ENCODE results near the gene CEP83. TPM values are rescaled to one million over a fixed set of nuclear protein-coding genes. Genes with fewer than 3 reads are reported as not detected.

CEP83 gene
- polyA plus RNA-seq, 3 donors: 25.7 to 40.3 (median 34.9) TPM

GRCh38 chr12:94309373-94309772, 150.3 kb downstream of the CEP83 start:
- DNase-seq: no peak

GRCh38 chr12:94308612-94309011, 151.1 kb downstream of the CEP83 start:
- no peak for DNase-seq

- DNase-seq: no peak
Observed at GRCh38 chr12:94305130-94305957, 154.3 kb downstream of the CEP83 start.

- DNase-seq: no peak
Observed at GRCh38 chr12:94304566-94305061, 155.1 kb downstream of the CEP83 start.

- DNase-seq: no peak
Observed at GRCh38 chr12:94304012-94304411, 155.7 kb downstream of the CEP83 start.

- no peak for DNase-seq
Observed at GRCh38 chr12:94299846-94300245, 159.8 kb downstream of the CEP83 start.

- no peak for DNase-seq
Observed at GRCh38 chr12:94297876-94298505, 161.7 kb downstream of the CEP83 start.

- DNase-seq: no peak
Observed at GRCh38 chr12:94297096-94297699, 162.5 kb downstream of the CEP83 start.

GRCh38 chr12:94290353-94290752, 169.3 kb downstream of the CEP83 start:
- DNase-seq: no peak

GRCh38 chr12:94289461-94290312, 170.0 kb downstream of the CEP83 start:
- DNase-seq: peak; percentile 26

- DNase-seq: no peak
Observed at GRCh38 chr12:94287245-94287628, 172.4 kb downstream of the CEP83 start.

GRCh38 chr12:94286583-94287244, 173.0 kb downstream of the CEP83 start:
- DNase-seq: no peak

- DNase-seq: no peak
Observed at GRCh38 chr12:94285943-94286582, 173.6 kb downstream of the CEP83 start.

- DNase-seq: no peak
Observed at GRCh38 chr12:94284859-94285258, 174.8 kb downstream of the CEP83 start.

- no peak for DNase-seq
Observed at GRCh38 chr12:94284046-94284445, 175.6 kb downstream of the CEP83 start.

GRCh38 chr12:94282675-94283074, 177.0 kb downstream of the CEP83 start:
- no peak for DNase-seq

GRCh38 chr12:94280063-94280462, 179.6 kb downstream of the CEP83 start:
- no peak for DNase-seq

- no peak for DNase-seq
Observed at GRCh38 chr12:94277426-94278000, 182.2 kb downstream of the CEP83 start.

GRCh38 chr12:94276725-94277124, 182.9 kb downstream of the CEP83 start:
- no peak for DNase-seq

GRCh38 chr12:94273272-94273671, 186.4 kb downstream of the CEP83 start:
- DNase-seq: no peak
